ENCODE data around the gene ACSM5.
A peak's percentile ranks its signal among the peaks of the same experiment; 100 is the strongest.

The ACSM5 gene, protein sequence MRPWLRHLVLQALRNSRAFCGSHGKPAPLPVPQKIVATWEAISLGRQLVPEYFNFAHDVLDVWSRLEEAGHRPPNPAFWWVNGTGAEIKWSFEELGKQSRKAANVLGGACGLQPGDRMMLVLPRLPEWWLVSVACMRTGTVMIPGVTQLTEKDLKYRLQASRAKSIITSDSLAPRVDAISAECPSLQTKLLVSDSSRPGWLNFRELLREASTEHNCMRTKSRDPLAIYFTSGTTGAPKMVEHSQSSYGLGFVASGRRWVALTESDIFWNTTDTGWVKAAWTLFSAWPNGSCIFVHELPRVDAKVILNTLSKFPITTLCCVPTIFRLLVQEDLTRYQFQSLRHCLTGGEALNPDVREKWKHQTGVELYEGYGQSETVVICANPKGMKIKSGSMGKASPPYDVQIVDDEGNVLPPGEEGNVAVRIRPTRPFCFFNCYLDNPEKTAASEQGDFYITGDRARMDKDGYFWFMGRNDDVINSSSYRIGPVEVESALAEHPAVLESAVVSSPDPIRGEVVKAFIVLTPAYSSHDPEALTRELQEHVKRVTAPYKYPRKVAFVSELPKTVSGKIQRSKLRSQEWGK

DNA sequence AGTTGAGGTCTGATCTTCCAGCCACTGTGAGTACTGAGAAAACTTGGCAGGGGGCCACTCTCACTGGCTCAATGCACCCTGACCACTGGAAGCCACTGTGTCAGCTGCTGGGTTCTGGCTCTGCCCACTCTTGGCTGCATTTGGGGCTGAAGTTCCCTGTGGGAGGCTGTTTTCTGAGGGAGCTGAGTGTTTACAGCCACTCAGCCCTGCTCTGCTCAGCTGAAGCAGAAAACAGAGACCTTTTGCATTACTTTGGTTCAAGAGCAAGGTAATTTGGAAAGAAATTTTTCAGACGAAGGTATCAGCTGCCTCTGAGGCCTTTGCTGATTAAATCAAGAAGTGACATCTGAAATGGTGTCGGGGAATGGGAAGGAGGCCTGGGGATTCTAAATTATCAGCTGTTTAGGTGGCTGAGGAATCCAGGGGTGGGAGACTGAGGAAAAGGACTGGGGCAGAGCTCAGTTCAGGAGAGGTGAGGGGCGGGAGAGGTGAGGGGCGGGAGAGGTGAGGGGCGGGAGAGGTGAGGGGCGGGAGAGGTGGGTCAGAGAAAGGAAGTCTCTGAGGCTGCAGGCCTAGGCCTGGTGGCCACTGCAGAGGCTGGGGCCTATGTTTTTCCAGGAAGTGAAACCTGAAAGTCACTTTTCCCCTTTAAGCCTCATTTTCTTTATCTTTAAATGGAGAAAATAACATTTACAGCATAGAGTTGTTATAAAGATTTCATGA, at the start of gene ACSM5:
ACSM5 (plus strand) TSS at position 137 of the 723 bp plus-strand sequence. CDS start 1,951 bp downstream, outside the sequence.
- DNase-seq, result peak; percentile 11

DNA sequence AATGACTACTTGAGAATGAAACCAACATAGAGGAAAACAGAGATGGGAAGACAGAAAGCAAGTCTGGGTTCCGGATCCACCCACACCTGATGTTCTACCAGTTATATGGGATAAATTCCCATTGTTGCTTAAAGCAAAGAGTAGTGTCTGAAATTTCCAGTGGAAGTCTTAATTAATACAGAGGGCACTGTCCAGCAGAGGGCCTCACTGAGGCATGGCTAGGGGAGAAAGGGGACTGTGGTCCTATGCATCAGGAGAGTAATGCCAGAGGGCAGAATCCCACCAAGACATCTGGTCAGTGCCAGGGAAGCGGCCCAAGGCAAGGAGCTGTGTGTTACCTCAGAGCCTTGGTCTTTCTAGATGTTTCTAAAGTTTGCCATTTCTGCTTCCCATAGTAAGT, 49.3 kb upstream of the ACSM5 start:
- DNase-seq, result no peak

DNA sequence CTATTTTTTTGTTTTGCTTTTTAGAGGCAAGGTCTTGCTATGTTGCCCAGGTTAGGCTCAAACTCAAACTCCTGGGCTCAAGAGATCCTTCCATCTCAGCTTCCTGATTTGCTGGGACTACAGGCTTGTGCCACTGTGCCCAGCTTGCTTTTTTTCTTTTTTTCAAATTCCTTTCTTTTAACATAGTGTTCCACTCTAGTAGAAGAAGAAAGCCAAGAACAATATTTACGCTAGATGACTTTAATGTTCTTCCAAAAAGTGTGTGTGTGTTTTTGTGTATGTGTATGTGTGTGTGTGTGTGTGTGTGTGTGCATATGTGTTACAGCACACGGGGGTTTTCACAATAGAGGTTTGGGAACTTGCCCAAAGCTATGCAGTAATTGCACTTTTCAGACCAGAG, 46.1 kb upstream of the ACSM5 start:
- no peak for DNase-seq

DNA sequence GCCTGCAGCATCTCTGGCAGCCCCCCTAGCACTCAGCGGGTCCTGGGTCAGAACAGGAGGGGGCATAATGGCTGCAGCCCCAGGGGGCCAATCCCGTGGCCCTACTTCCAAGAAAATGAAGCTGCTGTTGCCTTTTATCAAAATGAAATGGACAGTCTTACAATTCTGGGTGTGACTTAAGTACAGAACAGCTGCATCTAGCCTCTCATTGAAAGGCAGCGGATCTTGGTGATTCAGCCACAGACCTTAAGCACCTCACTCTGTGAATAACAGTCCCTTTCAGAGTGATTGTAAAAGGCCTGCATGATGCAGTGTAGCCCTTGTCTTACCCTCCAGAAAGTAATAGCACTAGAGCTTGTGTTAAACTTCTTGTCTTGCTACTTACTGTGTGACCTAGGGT, 45.3 kb upstream of the ACSM5 start:
- no peak for DNase-seq

DNA sequence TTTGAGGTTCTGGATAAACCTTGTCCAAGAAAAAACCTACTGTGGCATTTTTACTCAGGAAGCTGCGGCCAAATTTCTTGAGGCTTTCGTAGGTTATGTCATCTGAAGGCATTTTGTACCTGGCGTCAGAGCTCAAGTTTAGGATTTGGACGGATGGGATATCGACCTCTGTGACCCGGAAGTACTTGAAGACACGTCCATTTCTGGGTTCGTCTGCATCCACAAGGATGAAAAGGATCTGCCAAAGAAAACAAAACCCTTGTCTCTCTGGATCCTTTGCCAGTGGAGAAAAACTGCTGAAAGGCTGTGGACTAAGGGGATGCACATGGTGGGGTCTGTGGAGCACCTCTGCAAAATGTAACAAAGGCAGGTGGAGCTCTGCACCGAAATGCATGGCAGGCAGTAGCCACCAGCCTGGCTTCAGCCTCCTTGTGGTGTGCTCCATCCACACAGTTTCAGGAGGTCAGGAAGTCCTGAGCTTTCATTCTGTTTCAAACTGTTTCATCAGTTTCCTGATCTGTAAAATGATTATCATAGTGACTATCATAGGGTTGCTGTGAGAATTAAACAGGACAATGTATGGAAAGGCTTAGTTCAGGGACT, 39.8 kb upstream of the ACSM5 start:
- DNase-seq, result no peak

DNA sequence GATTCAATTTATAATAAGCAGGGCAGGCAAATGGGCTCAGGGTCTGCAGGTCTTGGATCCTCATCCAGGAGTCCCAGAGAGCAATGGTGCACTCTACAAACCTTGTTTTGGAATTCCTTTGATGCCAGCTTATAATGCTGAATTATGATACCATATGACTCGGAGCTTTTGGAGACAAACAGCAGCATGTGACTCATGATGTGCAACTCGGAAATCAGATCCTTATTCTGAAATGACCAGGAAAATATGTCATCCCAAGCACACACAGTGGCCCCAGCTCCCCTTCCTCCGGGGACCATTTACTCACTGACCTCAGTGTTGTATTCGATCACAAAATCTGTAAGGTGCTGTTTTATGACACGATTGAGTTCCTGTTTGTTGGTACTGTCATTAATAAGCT, 36.6 kb upstream of the ACSM5 start:
- DNase-seq, result no peak

DNA sequence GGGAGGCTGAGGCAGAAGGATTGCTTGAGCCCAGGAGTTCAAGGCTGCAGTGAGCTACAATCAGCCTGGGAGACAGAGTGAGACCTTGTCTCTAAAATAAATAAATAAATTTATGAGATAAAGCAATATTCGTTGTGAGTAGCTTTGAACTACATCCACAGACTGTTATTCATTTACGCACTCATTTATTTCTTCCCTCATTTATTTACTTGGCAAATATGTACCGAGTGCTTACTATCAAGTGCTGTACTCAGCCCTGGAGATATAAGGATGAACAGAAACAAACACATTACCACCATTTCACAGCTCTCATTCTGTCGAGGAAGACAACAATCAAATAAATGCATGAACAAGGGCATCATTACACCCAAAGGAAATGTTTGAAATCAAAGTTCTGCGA, 32.2 kb upstream of the ACSM5 start:
- DNase-seq, result no peak

DNA sequence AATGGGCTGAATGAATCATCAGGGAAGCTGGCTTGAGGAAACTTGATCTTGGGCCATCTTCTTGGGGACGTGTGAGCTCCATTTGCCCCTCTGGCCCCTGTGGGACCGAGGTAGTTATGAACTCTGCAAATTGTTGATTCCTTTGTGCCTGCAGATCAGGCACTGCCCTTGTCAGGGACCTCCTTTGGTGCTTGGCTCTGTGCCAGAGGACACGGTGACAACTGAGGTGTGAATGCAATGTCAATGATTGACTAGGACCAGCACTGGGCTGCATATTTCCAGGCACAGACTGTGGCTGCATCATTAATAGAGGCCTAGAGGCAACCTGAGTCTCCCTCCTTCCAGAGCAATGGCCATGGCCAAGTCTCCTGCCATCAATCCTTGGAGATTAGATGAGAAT, 28.6 kb upstream of the ACSM5 start:
- DNase-seq, result no peak

DNA sequence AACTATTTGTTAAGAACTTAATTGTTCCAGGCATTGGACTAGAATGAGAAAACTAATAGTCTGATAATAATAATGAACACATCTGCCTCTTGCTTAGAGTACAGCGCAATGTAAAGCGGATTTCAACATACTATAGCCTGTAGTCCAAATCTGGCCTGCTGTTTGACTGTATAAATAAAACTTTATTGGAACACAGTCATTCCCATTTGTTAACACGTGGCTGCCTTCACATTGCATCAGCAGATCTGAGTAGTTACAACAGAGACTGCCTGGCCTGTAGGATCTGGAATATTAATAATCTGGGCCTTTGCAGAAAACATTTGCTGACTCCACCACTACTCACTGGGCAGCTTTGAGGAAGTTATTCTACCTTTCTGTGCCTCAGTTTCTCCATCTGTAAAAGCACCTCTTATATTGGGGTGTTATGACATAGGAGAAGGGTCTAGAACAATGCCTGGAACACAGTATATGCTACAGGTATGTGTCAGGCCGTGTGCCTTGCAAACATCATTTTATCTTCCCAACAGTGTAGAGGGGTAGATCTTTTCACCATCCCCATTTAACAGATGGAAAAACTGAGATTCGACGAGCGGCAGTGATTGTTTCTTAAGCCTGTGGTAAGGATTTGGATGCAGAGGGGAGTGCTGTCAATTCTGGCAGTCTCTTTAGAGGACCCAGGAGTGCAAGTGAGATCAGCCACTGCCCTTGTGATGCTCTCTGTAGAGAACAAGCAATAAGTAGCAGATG, 27.0 kb upstream of the ACSM5 start:
- DNase-seq, result no peak

DNA sequence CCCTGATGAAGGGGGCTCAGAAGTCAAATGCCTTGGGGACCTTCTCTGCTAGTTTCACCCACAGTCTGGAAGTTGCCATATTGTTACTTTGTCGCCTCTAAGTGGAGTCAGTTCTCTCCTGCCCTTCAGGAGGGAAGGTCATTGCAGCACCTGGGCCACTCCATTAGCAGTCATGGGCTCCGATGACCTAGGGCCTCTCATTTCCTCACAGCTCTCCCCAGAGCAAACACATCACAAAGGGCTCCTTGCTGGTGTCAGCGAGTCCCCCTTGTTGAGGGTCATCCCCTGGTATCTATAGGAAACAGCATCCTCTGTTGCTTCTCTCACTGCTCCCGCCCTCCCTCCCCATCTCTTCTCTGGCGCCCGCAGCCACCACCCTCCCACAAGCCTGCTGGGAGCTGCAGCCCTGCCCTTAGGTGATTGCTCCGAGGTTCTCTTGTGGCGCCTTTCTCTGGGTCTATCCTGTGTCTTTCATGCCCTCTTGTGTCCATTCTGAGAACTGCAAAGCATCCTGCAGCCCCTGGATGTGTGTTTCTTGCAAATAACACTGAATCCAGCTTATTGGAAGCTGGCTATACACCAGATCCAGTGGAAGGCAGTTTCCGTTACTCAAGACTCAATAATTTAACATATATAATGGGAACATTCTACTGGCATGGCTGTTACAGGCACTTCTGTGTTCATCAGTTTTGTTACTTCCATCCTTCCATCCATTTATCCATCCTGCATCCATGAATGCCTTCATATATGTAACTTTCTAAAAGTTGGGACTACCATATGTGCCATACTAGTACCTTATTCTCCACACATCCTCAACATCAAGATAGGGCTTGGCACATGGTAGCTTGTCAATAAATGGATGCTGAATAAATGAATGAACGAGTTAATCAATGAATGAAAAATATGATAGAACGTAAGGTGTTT, 26.0 kb upstream of the ACSM5 start:
- peak; percentile 48 for DNase-seq

DNA sequence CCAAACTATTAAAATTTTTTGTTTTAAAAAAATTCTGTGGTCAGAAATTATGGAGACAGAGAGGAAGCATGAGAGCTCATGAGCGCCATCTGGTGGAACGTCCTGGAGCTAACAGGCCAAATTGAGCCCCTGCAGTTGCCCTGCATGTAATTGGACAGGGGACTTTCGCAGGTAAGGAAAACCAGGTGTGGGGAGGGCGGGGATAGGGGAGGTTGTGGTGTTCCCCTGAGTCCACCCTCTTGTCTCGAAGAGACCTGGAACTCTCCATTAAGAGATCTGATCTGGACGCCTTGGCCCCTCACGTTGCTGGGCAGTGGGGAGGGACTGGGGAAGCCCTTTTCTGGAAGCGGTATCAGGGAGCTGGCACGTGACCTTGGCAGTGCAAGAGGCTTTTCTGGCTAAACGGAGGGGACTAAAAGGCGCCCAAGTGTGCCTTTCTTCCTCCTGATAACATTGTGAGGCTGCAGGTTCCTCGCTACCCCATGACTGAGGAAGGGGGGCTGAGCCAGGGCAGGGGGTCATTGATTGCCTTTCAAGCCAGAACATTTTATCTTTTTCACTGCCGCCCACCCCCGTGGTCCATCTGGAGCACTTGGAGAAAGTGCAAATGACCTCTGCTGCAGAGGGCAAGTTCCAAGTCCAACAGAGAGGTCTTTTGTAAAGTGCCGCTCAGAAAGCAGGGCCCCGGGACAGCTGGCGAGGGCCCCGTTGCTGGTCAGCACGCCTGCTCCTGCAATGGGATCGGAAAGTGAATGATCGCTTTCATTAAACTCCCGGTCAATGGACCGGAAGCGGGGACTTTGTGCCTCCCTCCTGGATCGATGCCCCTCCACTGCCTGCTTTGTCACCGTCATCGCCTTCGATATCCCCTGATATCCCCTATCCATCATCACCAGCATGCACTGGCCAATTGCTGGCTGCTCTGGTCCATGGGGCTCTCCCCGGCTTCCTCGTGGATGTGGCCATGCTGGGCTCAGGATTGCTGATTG, 23.2 kb upstream of the ACSM5 start:
- DNase-seq, result no peak

DNA sequence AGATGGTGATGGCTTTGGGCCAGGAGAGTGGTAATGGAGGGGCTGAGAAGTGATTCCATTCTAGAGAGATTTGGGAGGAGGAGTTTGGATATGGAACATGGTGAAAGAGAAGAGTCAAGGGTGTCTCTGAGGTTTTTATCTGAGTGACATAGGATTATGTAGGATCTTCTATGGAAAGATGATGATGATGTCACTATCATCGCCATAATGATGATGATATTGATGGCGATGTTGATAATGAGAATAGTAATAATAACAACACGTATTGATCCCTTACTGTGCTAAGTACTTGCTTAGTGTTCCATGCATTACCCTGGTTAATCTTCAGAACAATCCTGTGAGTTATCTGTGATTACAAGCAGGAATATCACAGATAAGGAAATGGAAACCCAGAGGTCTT, 21.4 kb upstream of the ACSM5 start:
- DNase-seq, result no peak

DNA sequence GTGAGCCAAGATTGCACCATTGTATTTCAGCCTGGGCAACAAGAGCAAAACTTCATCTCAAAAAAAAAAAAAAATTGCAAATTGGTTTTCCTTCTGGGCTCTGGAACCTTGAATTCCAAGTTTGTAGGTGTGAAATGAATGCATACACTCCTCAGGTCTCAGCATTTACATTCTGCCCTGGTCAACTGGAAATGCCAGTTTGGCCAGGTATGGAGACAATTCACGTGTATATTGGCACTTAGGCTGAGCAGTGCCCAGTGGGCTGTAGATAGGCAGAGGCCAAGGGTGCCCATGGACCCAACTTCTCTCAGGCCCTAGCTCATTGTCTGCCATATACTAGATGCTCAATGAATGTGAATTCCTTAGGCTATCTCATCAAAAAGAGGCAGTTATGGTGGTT, 20.5 kb upstream of the ACSM5 start:
- no peak for DNase-seq

DNA sequence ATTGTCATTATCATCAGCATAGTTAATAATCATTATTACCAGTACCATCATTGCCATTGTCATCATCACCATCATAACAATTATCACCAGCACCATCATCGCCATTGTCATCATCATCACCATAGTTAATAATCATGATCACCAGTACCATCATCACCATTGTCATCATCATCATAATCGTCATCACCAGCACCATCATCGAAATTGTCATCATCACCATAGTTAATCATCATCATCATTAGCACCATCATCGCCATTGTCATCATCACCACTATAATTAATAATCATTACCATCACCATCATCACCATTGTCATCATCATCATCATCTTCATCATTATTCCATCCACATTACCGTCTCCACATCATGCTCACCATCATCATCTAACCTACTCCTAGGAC, 18.3 kb upstream of the ACSM5 start:
- no peak for DNase-seq

DNA sequence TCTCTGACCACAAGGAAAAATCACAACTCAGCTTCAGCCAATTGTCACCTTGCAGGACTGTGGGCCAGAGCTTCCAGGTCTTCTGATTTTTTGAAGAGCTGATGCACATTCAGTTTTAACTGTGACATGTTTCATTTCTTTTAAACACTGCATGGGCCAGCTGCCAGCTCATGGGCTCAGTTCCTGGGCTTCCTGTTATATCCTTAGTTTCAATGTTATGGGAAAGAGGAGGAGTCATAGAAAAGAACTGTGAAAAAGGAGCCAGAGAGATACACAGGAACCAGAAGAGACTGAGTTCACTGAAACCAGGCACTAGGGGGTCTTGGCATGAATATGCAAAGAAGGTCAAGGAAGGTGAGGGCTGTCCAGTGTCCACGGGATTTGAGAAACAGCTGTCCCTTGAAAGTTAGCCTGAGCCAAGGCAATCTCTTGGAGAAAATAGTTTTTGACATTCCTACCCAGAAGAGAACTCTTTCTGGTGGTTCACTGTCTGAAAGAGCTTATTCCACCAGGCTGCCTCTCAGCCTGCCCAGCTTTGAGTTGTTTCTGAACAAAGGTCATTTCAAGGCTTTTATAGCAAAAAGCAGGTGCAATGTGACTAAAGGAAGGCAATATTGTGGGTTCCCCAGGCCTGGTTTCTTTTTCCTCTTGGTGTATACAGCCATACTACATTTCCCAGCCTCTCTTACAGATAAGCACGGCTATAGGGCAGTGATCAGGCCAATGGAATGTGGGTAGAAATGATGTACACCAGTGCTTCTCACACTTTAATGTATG, 15.3 kb upstream of the ACSM5 start:
- DNase-seq, result no peak

DNA sequence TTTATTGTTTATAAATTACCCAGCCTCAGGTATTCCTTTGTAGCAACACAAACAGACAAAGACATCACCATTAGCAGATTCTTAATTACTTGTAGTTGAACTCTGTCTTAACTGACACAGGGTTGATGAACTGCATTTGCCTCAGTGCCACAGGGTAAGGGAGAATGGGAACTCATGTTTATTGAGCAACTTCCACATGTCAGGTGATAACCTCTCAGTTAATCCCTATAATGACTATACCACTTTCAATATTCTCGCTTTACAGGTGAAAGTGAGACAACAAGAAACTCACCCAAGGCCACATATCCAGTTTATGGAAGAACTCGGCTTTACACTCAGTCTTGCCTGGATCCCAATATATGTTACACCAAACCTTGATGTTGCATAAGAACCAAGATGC, 13.4 kb upstream of the ACSM5 start:
- DNase-seq, result no peak

DNA sequence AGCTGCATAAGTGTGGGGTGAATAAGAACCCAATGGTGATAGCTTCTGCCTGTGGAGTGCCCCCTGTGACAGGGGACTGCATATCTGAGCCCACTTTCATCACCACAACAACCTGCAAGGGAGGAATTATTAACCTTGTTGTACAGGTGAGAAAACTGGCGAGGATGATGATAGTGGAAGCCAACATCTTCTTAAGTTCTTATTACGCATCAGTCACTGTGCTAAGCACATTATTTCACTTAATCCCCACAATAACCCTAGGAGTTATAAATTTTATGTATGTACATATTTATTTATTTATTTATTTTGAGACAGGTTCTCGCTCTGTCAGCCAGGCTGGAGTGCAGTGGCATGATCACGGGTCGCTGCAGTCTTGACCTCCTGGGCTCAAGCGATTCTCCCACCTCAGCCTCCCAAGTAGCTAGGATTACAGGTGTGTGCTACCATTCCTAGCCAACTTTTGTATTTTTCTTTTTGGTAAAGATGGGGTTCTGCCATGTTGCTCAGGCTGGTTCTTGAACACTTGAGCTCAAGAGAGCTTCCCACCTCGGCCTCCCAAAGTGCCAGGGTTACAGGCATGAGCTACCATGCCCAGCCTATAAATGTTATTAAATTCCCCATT, 12.4 kb upstream of the ACSM5 start:
- no peak for DNase-seq

DNA sequence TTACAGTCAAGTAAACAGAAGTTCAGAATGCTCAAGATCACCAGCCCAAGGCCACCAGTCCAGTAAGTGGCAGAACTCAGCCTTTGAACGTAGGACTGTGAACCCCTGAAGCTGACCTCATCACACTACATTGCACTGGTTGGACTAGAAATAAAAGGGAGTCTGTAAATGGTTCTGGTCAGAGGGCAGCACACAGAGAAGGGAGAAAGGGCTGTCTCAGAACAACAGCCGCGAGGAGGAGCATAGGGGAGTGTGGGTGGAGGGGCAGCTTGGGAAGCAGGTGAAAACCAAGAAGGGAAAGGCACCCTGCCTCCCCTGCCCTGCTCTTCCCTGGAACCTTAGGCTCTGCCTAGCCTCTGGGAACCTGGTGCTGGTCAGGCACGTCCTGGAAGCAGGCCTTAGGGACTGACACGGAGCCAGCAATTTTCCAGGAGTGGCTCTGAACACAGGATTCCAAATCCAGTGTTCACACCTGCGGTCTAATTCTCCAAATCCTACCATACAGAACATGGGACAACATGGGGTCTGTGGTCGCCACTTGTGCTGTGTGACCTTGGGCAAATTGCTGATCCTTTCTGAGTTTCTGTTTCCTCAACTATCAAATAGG, 11.8 kb upstream of the ACSM5 start:
- no peak for DNase-seq

DNA sequence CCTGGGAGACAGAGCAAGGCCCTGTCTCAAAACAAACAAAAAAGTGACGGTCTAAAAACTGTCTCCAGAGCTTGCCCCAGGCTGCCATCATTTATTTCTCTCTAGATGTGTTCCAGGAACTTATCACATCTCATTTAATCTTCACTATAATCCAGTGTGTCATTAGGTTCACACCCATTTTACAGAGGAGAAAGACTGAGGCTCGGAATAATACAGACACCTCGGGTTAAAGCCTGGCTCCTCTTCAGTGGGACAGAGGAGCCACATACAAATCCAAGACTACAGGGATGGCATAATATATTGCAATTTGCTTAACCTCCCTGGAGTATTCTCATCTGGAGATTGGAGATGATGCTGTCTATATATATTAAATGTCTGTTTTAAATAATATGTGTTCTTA, 10.7 kb upstream of the ACSM5 start:
- no peak for DNase-seq

All from DMS79 (cell line).